Measurements from ENCODE around the gene FASTK. TPM values are rescaled to one million over a fixed set of nuclear protein-coding genes. Genes with fewer than 3 reads are reported as not detected.

The FASTK gene
- total RNA-seq, 1 donor from 2014 or later = 89.8 TPM

- H3K4me3 ChIP-seq (ENCODE audit: low read depth, low read length) = peak overlapping the region; percentile 95
- no peak for TF ChIP-seq CTCF (conservative IDR thresholded peaks at IDR 0.05; ENCODE audit: low read depth, low read length)
- no peak for DNase-seq (ENCODE audit: low read depth)
Measured at GRCh38 chr7:151081170-151082101, 827 bp upstream of the FASTK start.

GRCh38 chr7:151080067-151080521 lies 515 bp downstream of the FASTK start:
- no peak for DNase-seq (ENCODE audit: low read depth)
- TF ChIP-seq CTCF (conservative IDR thresholded peaks at IDR 0.05; ENCODE audit: low read depth, low read length) = no peak
- peak overlapping the region; percentile 95 for H3K4me3 ChIP-seq (ENCODE audit: low read depth, low read length)

- TF ChIP-seq CTCF (conservative IDR thresholded peaks at IDR 0.05; ENCODE audit: low read depth, low read length) = no peak
- H3K4me3 ChIP-seq (ENCODE audit: low read depth, low read length) = peak overlapping the region; percentile 95
- no peak for DNase-seq (ENCODE audit: low read depth)
Measured at GRCh38 chr7:151079199-151079910, 1.3 kb downstream of the FASTK start.

DNA sequence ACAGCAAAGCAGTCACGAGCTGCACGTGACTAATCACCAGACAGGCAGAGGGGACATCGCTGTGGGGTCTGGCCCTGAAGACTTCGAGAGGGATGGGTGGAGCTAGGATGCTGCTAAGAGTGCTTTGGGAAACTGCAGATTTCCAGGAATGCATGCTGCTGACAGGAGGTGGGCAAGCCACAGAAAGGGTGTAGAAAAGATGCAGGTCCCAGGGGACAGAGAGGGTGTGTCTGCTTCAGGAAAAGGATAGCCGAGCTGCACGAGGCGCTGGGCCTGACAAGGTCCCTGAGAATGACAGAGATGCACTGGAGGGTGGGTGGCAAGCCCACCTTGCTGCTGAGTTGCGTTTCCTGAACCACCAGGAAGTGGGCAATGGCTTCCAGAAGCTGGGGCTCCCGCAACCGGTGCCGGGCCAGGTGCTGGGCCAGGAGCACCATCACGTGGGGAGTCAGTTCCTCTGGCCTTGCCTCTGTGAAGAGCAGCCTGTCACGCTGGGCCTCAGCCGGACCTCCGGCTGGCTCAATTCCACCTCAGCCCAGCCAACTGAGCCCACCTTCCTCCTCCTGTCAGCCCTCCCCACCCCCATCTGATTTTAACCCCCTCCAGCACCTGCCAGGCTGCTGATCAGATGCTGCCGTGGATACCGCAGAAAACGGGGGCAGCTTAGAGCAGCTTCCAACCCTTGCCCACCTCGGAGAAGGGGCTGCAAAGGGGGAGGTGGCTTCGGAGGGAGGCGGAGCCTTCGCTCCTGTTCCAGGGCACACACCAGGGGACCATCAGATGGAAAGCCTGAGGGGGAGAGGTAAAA lies 2.2 kb downstream of the FASTK start:
- DNase-seq (ENCODE audit: low read depth) = no peak
- TF ChIP-seq CTCF (conservative IDR thresholded peaks at IDR 0.05; ENCODE audit: low read depth, low read length) = no peak
- H3K4me3 ChIP-seq (ENCODE audit: low read depth, low read length) = no peak overlapping the region

DNA sequence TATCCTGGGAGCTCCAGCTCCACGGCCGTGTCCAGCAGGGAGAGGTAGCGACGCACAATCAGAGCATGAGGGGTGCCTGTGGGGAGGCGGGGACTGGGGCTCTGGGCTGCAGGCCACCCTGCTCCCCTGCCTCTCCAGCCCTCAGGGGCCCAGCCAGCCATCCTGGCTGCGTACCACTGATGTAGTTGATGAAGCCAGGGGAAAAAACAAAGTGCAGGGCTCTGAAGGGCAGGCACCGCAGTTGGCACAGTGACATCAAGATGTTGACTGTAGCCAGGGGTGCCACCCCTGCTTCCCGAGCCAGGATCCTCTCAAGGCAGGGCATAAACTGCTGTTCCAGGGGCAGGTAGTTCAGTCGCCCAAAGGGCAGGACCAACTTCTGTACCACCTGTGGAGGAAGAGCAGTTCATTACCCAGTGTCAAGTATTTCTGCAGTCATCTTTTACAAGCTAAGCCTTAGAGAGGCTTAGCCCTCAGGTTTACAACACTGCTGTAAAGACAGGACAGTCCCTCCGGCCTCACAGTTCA lies 2.8 kb downstream of the FASTK start:
- DNase-seq (ENCODE audit: low read depth) = no peak
- H3K4me3 ChIP-seq (ENCODE audit: low read depth, low read length) = no peak overlapping the region
- TF ChIP-seq CTCF (conservative IDR thresholded peaks at IDR 0.05; ENCODE audit: low read depth, low read length) = no peak

DNA sequence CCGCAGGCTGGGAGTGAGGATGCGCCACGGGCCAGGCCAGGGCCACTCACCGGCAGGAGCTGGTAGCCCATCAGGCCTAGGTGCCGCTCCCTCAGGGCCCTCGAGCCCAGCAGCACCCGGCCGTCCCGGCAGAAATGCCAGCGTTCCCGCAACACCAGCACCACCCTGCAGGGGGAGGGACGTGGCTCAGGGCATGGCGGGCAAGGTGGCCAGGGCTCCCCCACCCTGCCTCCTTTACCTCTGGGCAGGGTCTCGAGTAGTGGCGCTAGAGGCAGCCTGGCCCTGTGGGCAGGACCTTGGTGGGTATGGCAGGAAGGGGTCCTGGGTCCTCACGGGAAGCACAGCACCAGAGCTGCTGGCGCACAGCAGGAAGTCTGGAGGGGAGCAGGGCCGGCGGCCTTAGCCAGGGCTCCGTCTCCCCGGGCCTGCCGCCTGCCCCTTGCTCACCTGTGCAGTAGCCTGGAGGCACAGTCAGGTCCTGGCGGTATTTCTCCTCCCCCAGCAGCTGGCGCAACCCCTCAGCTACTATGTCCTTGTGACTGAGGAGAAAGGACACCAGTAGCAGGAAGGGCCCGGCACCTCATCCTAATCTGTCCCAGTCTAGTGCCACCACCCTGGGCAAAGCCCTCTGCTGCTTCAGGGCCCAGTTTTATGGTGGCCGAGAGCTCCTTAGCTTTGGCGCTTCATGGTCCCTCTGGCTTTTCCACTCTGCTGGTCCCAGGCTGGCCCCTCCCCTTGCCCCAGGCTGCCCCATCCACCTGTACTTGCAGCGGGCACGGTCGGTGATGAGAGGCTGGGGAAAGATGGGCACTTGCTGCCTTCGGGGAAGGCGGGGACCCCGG lies 3.5 kb downstream of the FASTK start:
- DNase-seq (ENCODE audit: low read depth) = no peak
- TF ChIP-seq CTCF (conservative IDR thresholded peaks at IDR 0.05; ENCODE audit: low read depth, low read length) = peak; percentile 49
- H3K4me3 ChIP-seq (ENCODE audit: low read depth, low read length) = no peak overlapping the region
